ENCODE results near the gene RAI1. TPM values are rescaled to one million over a fixed set of nuclear protein-coding genes. Genes with fewer than 3 reads are reported as not detected.
A peak's percentile ranks its signal among the peaks of the same experiment; 100 is the strongest.

RAI1 gene
- total and polyA plus RNA-seq, 7 donors = 1.8 to 31.9 (median 9.3) TPM

DNA sequence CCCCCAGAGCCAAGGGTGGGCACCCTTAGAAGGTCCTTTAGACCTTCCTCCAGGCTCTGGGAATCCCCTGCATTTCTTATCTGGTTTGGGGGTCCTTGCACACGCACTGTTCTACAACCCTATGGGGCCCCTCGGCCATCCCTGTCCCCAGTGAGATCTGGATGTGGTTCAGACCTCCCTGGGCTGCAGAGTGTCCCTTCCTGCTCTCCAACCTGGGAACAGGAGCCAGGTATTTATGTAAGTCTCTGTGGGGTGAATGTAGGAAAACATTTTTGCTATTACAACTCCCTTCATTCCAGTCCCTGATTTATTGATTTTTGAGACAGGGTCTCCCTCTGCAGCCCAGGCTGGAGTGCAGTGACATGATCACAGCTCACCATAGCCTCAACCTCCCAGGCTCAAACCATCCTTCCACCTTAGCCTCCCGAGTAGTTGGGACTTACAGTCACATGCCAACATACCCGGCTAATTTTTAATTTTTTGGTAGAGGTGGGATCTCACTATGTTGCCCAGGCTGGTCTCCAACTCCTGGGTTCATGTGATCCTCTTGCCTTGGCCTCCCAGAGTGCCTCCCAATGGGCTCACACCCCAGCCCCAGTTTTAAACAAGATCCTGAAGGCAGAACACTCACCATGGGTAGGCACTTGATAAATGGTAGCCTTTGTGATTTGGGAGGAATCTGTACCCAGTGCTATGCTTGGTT lies 61.6 kb downstream of the RAI1 start:
- Histone ChIP-seq H3K9me3 (no peaks in the 10 kb centered on the region), H3K4me3 (no peak overlapping the region), H3K27ac (peak overlapping the region in 2 of 4 donors; percentile 82 to 90), H3K27me3 (no peaks in the 10 kb centered on the region), H3K4me1 (peaks cover 0 to 62% (median 59%) of the 10 kb centered on the region in 4 donors), H3K36me3 (no peaks in the 10 kb centered on the region)
- intact Hi-C loops (cut with DNase I) = loop anchor here (5.0 kb wide), 1 partner anchor 39 kb away; no protein-coding TSS in a partner anchor
- TF ChIP-seq POLR2A (IDR thresholded peaks at IDR 0.05) (no peak), EP300 (IDR thresholded peaks at IDR 0.05) (no peak), POLR2AphosphoS5 (IDR thresholded peaks at IDR 0.05) (no peak)
- TF ChIP-seq, protein P1, sequence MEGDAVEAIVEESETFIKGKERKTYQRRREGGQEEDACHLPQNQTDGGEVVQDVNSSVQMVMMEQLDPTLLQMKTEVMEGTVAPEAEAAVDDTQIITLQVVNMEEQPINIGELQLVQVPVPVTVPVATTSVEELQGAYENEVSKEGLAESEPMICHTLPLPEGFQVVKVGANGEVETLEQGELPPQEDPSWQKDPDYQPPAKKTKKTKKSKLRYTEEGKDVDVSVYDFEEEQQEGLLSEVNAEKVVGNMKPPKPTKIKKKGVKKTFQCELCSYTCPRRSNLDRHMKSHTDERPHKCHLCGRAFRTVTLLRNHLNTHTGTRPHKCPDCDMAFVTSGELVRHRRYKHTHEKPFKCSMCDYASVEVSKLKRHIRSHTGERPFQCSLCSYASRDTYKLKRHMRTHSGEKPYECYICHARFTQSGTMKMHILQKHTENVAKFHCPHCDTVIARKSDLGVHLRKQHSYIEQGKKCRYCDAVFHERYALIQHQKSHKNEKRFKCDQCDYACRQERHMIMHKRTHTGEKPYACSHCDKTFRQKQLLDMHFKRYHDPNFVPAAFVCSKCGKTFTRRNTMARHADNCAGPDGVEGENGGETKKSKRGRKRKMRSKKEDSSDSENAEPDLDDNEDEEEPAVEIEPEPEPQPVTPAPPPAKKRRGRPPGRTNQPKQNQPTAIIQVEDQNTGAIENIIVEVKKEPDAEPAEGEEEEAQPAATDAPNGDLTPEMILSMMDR (IDR thresholded peaks at IDR 0.05) = no peak
- DNase-seq = no peak
- WGBS, 2 donors = 79 to 86% methylated on average over 4 of the region's 4 CpGs

DNA sequence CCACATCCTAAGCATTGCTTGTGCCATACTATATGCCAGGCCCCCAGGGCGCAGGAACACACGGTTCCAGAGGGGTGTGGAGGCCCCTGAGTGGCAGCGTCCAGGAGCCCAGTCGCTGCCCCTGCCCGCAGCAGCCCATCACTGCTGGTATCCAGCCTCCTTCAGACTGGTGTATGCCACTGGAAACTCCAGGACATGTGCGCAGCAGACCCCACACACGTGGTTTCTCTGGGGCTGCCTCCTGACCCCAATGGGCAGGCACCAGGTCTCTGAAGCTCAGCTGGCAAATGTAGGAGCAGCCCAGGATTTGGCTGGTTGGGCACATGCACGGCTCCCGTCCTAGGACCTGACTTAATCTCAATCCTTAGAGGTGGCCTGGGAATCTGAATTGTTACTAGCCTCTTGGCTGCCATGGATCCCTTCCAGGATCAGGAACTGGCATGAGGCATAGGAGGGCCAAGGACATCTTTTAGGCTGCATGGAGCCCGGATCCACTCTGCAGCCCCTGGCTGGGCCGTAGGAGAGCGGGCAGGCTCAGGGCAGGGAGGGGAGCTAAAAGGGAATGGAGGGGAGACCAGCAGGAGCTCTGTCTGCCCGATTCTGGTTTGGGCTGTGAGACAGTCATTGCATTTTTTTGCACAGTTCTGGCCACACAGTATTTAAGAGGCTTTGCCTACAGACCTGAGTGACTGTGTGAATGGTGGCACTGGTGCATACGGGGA lies 62.3 kb downstream of the RAI1 start:
- DNase-seq = no peak
- intact Hi-C loops (cut with DNase I) = loop anchor here (5.0 kb wide), 1 partner anchor 39 kb away; no protein-coding TSS in a partner anchor
- H3K9me3 ChIP-seq = no peaks in the 10 kb centered on the region
- WGBS, 2 donors = 92 to 93% methylated on average over 14 of the region's 14 CpGs
- TF ChIP-seq POLR2AphosphoS5 (IDR thresholded peaks at IDR 0.05) = no peak
- TF ChIP-seq, protein P1 (IDR thresholded peaks at IDR 0.05) = no peak
- TF ChIP-seq EP300 (IDR thresholded peaks at IDR 0.05) = no peak
- TF ChIP-seq POLR2A (IDR thresholded peaks at IDR 0.05) = no peak
- H3K27ac ChIP-seq = no peak overlapping the region
- H3K4me3 ChIP-seq = no peak overlapping the region
- H3K36me3 ChIP-seq = no peaks in the 10 kb centered on the region
- H3K4me1 ChIP-seq = peaks cover 0 to 60% (median 54%) of the 10 kb centered on the region in 4 donors
- no peaks in the 10 kb centered on the region for H3K27me3 ChIP-seq

DNA sequence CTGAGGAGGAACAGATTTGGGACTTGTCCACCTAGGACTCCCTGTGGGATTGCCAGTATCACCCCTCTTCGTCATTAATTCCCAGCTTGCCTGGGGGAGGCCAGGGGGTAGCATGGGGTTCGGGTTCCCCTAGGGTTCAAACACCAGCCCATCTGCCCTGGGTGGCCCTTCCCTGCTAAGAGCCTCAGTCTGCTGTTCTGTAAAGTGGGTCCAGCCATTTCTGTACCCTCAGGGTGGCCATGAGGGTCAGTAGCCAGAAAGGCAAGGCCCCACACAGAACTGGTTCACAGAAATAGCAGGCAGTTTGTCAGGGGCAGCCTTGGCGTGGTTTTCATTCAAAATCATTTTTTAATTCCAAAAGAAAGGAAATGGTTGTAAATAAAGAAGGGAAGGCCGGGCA lies 62.9 kb downstream of the RAI1 start:
- intact Hi-C loops (cut with DNase I) = loop anchor here (5.0 kb wide), 1 partner anchor 38 kb away; no protein-coding TSS in a partner anchor

DNA sequence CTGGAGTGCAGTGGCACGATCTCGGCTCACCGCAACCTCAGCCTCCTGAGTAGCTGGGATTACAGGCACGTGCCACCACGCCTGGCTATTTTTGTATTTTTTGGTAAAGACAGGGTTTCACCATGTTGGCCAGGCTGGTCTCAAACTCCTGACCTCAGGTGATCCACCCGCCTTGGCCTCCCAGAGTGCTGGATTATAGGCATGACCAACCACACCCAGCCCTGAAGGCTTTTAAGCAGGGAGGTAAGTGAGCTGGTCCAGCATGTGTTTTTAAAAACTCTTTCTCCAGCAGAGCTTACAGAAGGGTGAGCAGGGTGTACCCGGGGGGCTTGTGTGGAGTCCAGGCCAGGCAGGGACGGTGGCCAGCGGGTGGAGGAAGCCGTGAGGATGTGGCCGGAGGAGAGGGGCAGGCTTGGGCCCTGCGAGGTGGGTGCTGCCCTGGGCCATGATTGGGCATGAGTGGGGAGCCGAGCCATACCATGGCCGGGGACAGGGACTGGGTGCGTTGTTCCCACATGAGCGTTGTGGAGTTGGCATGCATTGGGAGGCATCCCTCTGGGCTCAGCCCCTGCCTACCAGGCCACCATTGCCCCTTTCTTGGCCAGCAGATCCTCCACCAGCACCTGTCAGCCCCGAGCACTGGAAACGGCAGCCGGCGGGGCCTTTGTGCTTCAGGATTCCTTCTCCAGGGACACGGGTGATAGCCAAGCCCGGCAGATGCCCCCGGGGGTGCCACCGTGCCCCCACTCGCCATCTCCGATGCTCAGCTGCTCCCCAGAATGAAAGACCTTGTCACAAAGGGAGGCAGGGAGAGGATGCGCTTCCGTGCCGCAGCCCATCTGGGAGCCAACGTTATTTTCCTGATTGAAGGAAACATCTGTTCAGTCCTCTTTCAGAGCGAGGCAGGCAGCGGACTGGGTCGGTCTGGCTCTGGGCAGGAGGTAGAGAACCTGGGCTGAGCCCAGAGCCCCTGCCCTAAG lies 64.5 kb downstream of the RAI1 start:
- TF ChIP-seq EP300 (IDR thresholded peaks at IDR 0.05) (no peak), POLR2A (IDR thresholded peaks at IDR 0.05) (no peak), POLR2AphosphoS5 (IDR thresholded peaks at IDR 0.05) (no peak)
- TF ChIP-seq, protein P1 (IDR thresholded peaks at IDR 0.05) = no peak
- Histone ChIP-seq H3K36me3 (no peaks in the 10 kb centered on the region), H3K27me3 (no peaks in the 10 kb centered on the region), H3K4me1 (peaks cover 0 to 59% (median 43%) of the 10 kb centered on the region in 4 donors), H3K9me3 (no peaks in the 10 kb centered on the region), H3K4me3 (no peak overlapping the region), H3K27ac (peak overlapping the region in 1 of 4 donors; percentile 20)
- intact Hi-C loops (cut with DNase I) = no loop called here
- WGBS, 2 donors = 88 to 90% methylated on average over 33 of the region's 33 CpGs
- DNase-seq = no peak

More for the DNA sequence above, 62.9 kb downstream of the RAI1 start:
- Histone ChIP-seq H3K27ac (no peak overlapping the region), H3K36me3 (no peaks in the 10 kb centered on the region), H3K9me3 (no peaks in the 10 kb centered on the region), H3K4me1 (peaks cover 0 to 59% (median 49%) of the 10 kb centered on the region in 4 donors), H3K4me3 (no peak overlapping the region), H3K27me3 (no peaks in the 10 kb centered on the region)
- no peak for DNase-seq
- WGBS, 2 donors = 95 to 96% methylated on average over 4 of the region's 4 CpGs
- no peak for TF ChIP-seq POLR2AphosphoS5 (IDR thresholded peaks at IDR 0.05)
- no peak for TF ChIP-seq EP300 (IDR thresholded peaks at IDR 0.05)
- TF ChIP-seq POLR2A (IDR thresholded peaks at IDR 0.05) = no peak
- TF ChIP-seq, protein P1 (IDR thresholded peaks at IDR 0.05) = no peak

Measured in sigmoid colon (tissue), 7 donors.